DOHH2 (cell line): ENCODE data around the gene PSRC1.

Source experiments
- EZH2phosphoT487 ChIP-seq: fragments of 200-600 bp; sonication (generic); IDR thresholded peaks from 2 replicates; pipeline ENCODE4 v1.6.1; 2017; ENCODE audit warnings: borderline replicate concordance, mild to moderate bottlenecking, antibody characterized with exemption, low read length, moderate library complexity, mixed read lengths
- TF ChIP-seq, protein P1 (sequence below): fragments of 200-600 bp; sonication (generic); IDR thresholded peaks from one replicate; pipeline ENCODE4 v1.5.1; 2014; ENCODE audit warnings: antibody characterized with exemption, mild to moderate bottlenecking, low read depth, low read length; ENCODE audit not compliant: poor library complexity, severe bottlenecking

- TF ChIP-seq, protein P1, sequence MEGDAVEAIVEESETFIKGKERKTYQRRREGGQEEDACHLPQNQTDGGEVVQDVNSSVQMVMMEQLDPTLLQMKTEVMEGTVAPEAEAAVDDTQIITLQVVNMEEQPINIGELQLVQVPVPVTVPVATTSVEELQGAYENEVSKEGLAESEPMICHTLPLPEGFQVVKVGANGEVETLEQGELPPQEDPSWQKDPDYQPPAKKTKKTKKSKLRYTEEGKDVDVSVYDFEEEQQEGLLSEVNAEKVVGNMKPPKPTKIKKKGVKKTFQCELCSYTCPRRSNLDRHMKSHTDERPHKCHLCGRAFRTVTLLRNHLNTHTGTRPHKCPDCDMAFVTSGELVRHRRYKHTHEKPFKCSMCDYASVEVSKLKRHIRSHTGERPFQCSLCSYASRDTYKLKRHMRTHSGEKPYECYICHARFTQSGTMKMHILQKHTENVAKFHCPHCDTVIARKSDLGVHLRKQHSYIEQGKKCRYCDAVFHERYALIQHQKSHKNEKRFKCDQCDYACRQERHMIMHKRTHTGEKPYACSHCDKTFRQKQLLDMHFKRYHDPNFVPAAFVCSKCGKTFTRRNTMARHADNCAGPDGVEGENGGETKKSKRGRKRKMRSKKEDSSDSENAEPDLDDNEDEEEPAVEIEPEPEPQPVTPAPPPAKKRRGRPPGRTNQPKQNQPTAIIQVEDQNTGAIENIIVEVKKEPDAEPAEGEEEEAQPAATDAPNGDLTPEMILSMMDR, result no peak
- TF ChIP-seq EZH2phosphoT487, result no peak
Observed at GRCh38 chr1:109272831-109273547, 10.0 kb downstream of the PSRC1 start.
